Fibroblast of skin of back (primary cell): ENCODE measurements around the gene SH2B3.

ENCODE experiments used
- DNase-seq: peaks from one replicate; pipeline ENCODE4 v3.0.0-alpha.2; 2013

SH2B3 gene

GRCh38 chr12:111409780-111410430 lies 4.2 kb downstream of the SH2B3 start:
- DNase-seq: peak; percentile 94

- DNase-seq: peak; percentile 38
These were observed 4.9 kb downstream of the SH2B3 start for GRCh38 chr12:111410431-111411184.

GRCh38 chr12:111411185-111411764 lies 5.6 kb downstream of the SH2B3 start:
- no peak for DNase-seq

- DNase-seq: peak; percentile 72
These were observed 6.5 kb downstream of the SH2B3 start for GRCh38 chr12:111412007-111412829.

- DNase-seq: no peak
These were observed 7.2 kb downstream of the SH2B3 start for GRCh38 chr12:111412830-111413441.

GRCh38 chr12:111413442-111414086 lies 7.8 kb downstream of the SH2B3 start:
- DNase-seq: peak; percentile 68

- DNase-seq: no peak
These were observed 9.1 kb downstream of the SH2B3 start for GRCh38 chr12:111414711-111415252.

GRCh38 chr12:111417290-111417689 lies 11.6 kb downstream of the SH2B3 start:
- DNase-seq: no peak

GRCh38 chr12:111417784-111418593 lies 12.3 kb downstream of the SH2B3 start:
- DNase-seq: no peak

GRCh38 chr12:111418594-111418880 lies 12.8 kb downstream of the SH2B3 start:
- DNase-seq: no peak

GRCh38 chr12:111419784-111420183 lies 14.1 kb downstream of the SH2B3 start:
- no peak for DNase-seq

- DNase-seq: no peak
These were observed 14.8 kb downstream of the SH2B3 start for GRCh38 chr12:111420494-111420893.

- DNase-seq: no peak
These were observed 18.6 kb downstream of the SH2B3 start for GRCh38 chr12:111424189-111424792.

GRCh38 chr12:111424793-111425251 lies 19.1 kb downstream of the SH2B3 start:
- no peak for DNase-seq

- DNase-seq: no peak
These were observed 19.9 kb downstream of the SH2B3 start for GRCh38 chr12:111425655-111426054.

GRCh38 chr12:111426344-111427185 lies 20.8 kb downstream of the SH2B3 start:
- DNase-seq: no peak

GRCh38 chr12:111427417-111428074 lies 21.8 kb downstream of the SH2B3 start:
- no peak for DNase-seq

GRCh38 chr12:111428081-111428727 lies 22.5 kb downstream of the SH2B3 start:
- no peak for DNase-seq
